A549 (cell line): ENCODE results near the gene U2AF1L4.

Source experiments
- EP300 ChIP-seq, 2 experiments: fragments of >200 bp; sonication (Bioruptor Twin); formaldehyde crosslinking; IDR thresholded peaks; 2 replicates in 1 of 2; 3 replicates in 1 of 2; pipeline ENCODE4 v1.6.1; 2016 to 2017
- MAZ ChIP-seq: fragments of 150-350 bp; IDR thresholded peaks from 2 replicates; pipeline ENCODE4 v1.6.1; 2014; ENCODE audit warnings: antibody characterized with exemption, low read depth, low read length, borderline replicate concordance
- RAD21 ChIP-seq, 2 experiments: fragments of >200 bp in 1 of 2; sonication (Bioruptor Twin) in 1 of 2; formaldehyde crosslinking in 1 of 2; IDR thresholded peaks in 1 of 2; conservative IDR thresholded peaks in 1 of 2; 2 replicates in 1 of 2; 3 replicates in 1 of 2; pipeline ENCODE4 v1.6.1; 2012 to 2018; ENCODE audit warnings: inconsistent platforms in 1 of 2
- RARB ChIP-seq: fragments of 250-450 bp; sonication (Bioruptor Pico); IDR thresholded peaks from 2 replicates; pipeline ENCODE4 v1.8.0; 2021; ENCODE audit warnings: mild to moderate bottlenecking, moderate library complexity
- TF ChIP-seq, protein P1 (sequence below): fragments of >200 bp; sonication (Bioruptor Twin); formaldehyde crosslinking; IDR thresholded peaks from 3 replicates; pipeline ENCODE4 v1.5.1; 2016

DNA sequence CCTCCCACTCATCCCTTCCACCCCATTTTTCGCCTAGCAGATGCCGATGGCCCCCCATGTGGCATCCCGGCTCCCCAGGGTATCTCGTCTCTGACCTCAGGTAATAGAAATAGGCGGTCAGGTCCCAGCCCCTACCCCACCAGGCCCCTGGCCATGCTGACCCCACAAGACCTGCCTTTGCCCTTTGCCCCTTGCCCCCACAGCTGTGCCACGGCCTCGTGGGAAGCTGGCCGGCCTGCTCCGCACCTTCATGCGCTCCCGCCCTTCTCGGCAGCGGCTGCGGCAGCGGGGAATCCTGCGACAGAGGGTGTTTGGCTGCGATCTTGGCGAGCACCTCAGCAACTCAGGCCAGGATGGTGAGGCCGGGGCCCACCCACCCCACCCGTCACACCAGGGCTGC is 35.5 kb upstream of the U2AF1L4 start:
- TF ChIP-seq RAD21 (conservative IDR thresholded peaks at IDR 0.05 in 1 of 2, IDR thresholded peaks at IDR 0.05 in 1 of 2) (no peak), MAZ (no peak), EP300 (IDR thresholded peaks at IDR 0.05) (no peak), RARB (no peak)
- TF ChIP-seq, protein P1, sequence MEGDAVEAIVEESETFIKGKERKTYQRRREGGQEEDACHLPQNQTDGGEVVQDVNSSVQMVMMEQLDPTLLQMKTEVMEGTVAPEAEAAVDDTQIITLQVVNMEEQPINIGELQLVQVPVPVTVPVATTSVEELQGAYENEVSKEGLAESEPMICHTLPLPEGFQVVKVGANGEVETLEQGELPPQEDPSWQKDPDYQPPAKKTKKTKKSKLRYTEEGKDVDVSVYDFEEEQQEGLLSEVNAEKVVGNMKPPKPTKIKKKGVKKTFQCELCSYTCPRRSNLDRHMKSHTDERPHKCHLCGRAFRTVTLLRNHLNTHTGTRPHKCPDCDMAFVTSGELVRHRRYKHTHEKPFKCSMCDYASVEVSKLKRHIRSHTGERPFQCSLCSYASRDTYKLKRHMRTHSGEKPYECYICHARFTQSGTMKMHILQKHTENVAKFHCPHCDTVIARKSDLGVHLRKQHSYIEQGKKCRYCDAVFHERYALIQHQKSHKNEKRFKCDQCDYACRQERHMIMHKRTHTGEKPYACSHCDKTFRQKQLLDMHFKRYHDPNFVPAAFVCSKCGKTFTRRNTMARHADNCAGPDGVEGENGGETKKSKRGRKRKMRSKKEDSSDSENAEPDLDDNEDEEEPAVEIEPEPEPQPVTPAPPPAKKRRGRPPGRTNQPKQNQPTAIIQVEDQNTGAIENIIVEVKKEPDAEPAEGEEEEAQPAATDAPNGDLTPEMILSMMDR = no peak
